ENCODE results near the gene ZSCAN30. TPM values are rescaled to one million over a fixed set of nuclear protein-coding genes. Genes with fewer than 3 reads are reported as not detected.

Gene ZSCAN30
- total and polyA plus RNA-seq, 10 of the 15 experiments (the other 5 are each of a cell fraction or from before 2014, with no cell fraction given), result 2.7 to 15.7 (median 11.2) TPM

- Histone ChIP-seq H3K27me3 (replicated peaks in 1 of 2; ENCODE audit: control insufficient read depth in 2 of 2, insufficient read depth in 2 of 2, low read length in 1 of 2) (no peaks in the 10 kb centered on the region), H3K36me3 (ENCODE audit: control insufficient read depth in 2 of 2, insufficient read depth in 2 of 2, low read length in 1 of 2) (peaks cover 2 to 24% of the 10 kb centered on the region in 2 experiments), H2AFZ (ENCODE audit: control insufficient read depth, low read depth, low read length) (no peak overlapping the region), H3K9me3 (replicated peaks; ENCODE audit: control insufficient read depth, insufficient read depth, low read length) (peaks cover 48% of the 10 kb centered on the region), H3K9ac (ENCODE audit: control insufficient read depth, insufficient read depth, low read length) (no peak overlapping the region), H3K27ac (ENCODE audit: control insufficient read depth, insufficient read depth) (no peak overlapping the region), H3K4me3 (no peak overlapping the region), H3K4me1 (ENCODE audit: control insufficient read depth, insufficient read depth, low read length) (no peaks in the 10 kb centered on the region), H4K20me1 (ENCODE audit: control insufficient read depth, insufficient read depth) (no peaks in the 10 kb centered on the region), H3K79me2 (ENCODE audit: control insufficient read depth, insufficient read depth, low read length) (peaks cover 4% of the 10 kb centered on the region), H3K4me2 (ENCODE audit: control insufficient read depth, insufficient read depth) (no peak overlapping the region)
- RAD21 ChIA-PET (ENCODE audit: unreplicated experiment), result no interaction called here
- DNase-seq (ENCODE audit: low read depth, low spot score) (no peak), ATAC-seq (no peak), FAIRE-seq (no peak)
- SMC1A ChIA-PET (ENCODE audit: uncharacterized antibody, unreplicated experiment), result interaction anchor here (1.2 kb wide), 1 partner anchor 45 kb away, joined by 3 read pairs; no protein-coding TSS in a partner anchor
- POLR2A ChIA-PET, result no interaction called here
- intact Hi-C loops (cut with micrococcal nuclease; ENCODE audit: unreplicated experiment) (loop anchor here (10.0 kb wide), 1 partner anchor 328 kb away; no protein-coding TSS in a partner anchor), in situ Hi-C loops (cut with MboI) (no loop called here)
- TF ChIP-seq YBX1 (IDR thresholded peaks at IDR 0.05) (no peak), RCOR1 (conservative IDR thresholded peaks at IDR 0.05; ENCODE audit: low read depth, low read length) (no peak), MLLT1 (IDR thresholded peaks at IDR 0.05) (no peak), BHLHE40 (IDR thresholded peaks at IDR 0.05; ENCODE audit: borderline replicate concordance in 1 of 2, low read depth in 2 of 2, low read length in 1 of 2) (no peak), TBL1XR1 (IDR thresholded peaks at IDR 0.05; ENCODE audit: low read depth, low read length) (no peak), ZNF687 (IDR thresholded peaks at IDR 0.05) (no peak), TARDBP (IDR thresholded peaks at IDR 0.05; ENCODE audit: borderline replicate concordance) (no peak), ZNF274 (IDR thresholded peaks at IDR 0.05; ENCODE audit: insufficient read depth, insufficient read length) (no peak)
- no TSS peak for BruUV-seq (replicated peaks)
- CTCF ChIA-PET, result interaction anchor here (1.7 kb wide), 1 partner anchor 42 kb away, joined by 5 read pairs; no protein-coding TSS in a partner anchor
These were observed 43.2 kb downstream of the ZSCAN30 start for GRCh38 chr18:35246831-35247230.

All from GM12878 (cell line).